Neural cell (in vitro differentiated cells): ENCODE measurements around the gene KCNH2. TPM values are rescaled to one million over a fixed set of nuclear protein-coding genes. Genes with fewer than 3 reads are reported as not detected.
"Not testable (repeated sequence)": the region's sequence is repeated elsewhere in the genome, so short reads cannot be mapped to it uniquely, and the experiment has no call there.

Experiments
- H2AFZ ChIP-seq: fragments of 200-600, 300-800 bp; sonication (generic), shearing (Covaris generic); 2 replicates; pipeline ENCODE4 v1.6.0; 2014; ENCODE audit warnings: low read depth, mild to moderate bottlenecking, antibody characterized with exemption, low read length, moderate library complexity
- H3F3A ChIP-seq: fragments of 200-600 bp; shearing (Covaris generic); 2 replicates; pipeline ENCODE4 v1.6.1; 2016; ENCODE audit warnings: mild to moderate bottlenecking, moderate library complexity, mixed read lengths, antibody characterized with exemption, low read length; ENCODE audit not compliant: insufficient read depth, poor library complexity, severe bottlenecking
- H3K27ac ChIP-seq: fragments of 200-600, 300-800 bp; sonication (generic), shearing (Covaris generic); 2 replicates; pipeline ENCODE4 v1.5.1; 2014; ENCODE audit warnings: mild to moderate bottlenecking, low read length, moderate library complexity
- H3K27me3 ChIP-seq: fragments of 300-800, 200-600 bp; sonication (generic), shearing (Covaris generic); 2 replicates; pipeline ENCODE4 v1.6.0; 2014; ENCODE audit warnings: mild to moderate bottlenecking, low read depth, low read length, moderate library complexity; ENCODE audit not compliant: insufficient read depth
- H3K36me3 ChIP-seq: fragments of 300-800, 200-600 bp; sonication (generic), shearing (Covaris generic); 2 replicates; pipeline ENCODE4 v1.5.1; 2014; ENCODE audit warnings: mild to moderate bottlenecking, antibody characterized with exemption, low read length, moderate library complexity; ENCODE audit not compliant: insufficient read depth
- H3K4me2 ChIP-seq: fragments of 300-800, 200-600 bp; sonication (generic), shearing (Covaris generic); 2 replicates; pipeline ENCODE4 v1.6.0; 2014; ENCODE audit warnings: mild to moderate bottlenecking, low read length
- H3K4me3 ChIP-seq: fragments of 300-800, 200-600 bp; sonication (generic), shearing (Covaris generic); 2 replicates; pipeline ENCODE4 v1.5.1; 2014; ENCODE audit warnings: mild to moderate bottlenecking, low read length, moderate library complexity
- H3K79me2 ChIP-seq: fragments of 200-600 bp; shearing (Covaris generic); replicated peaks from 2 replicates; pipeline ENCODE4 v1.6.0; 2014; ENCODE audit warnings: mild to moderate bottlenecking, low read length, moderate library complexity; ENCODE audit not compliant: insufficient read depth
- H3K9ac ChIP-seq: fragments of 300-800, 200-600 bp; sonication (generic), shearing (Covaris generic); 2 replicates; pipeline ENCODE4 v1.6.1; 2016; ENCODE audit warnings: mild to moderate bottlenecking, low read length, mixed read lengths
- H3K9me2 ChIP-seq: fragments of 200-600 bp; shearing (Covaris generic); 2 replicates; pipeline ENCODE4 v1.6.1; 2016; ENCODE audit warnings: mild to moderate bottlenecking, low read length, mixed read lengths; ENCODE audit not compliant: insufficient read depth
- H3K9me3 ChIP-seq: fragments of 200-600, 300-800 bp; sonication (generic), shearing (Covaris generic); 2 replicates; pipeline ENCODE4 v1.6.1; 2016; ENCODE audit warnings: mild to moderate bottlenecking, mixed run types, low read length, moderate library complexity, mixed read lengths
- H4K20me1 ChIP-seq: fragments of 200-600 bp; shearing (Covaris generic); 2 replicates; pipeline ENCODE4 v1.6.1; 2016; ENCODE audit warnings: mild to moderate bottlenecking, mixed run types; ENCODE audit not compliant: insufficient read depth
- CTCF ChIP-seq: fragments of 450-650 bp; IDR thresholded peaks from 2 replicates; pipeline ENCODE4 v1.5.1; 2014; ENCODE audit warnings: antibody characterized with exemption, mild to moderate bottlenecking, moderate library complexity; ENCODE audit not compliant: poor library complexity, severe bottlenecking
- EP300 ChIP-seq: fragments of 450-650 bp; conservative IDR thresholded peaks from 2 replicates; pipeline ENCODE4 v1.6.1; 2014; ENCODE audit warnings: antibody characterized with exemption, mild to moderate bottlenecking, moderate library complexity; ENCODE audit not compliant: poor library complexity, severe bottlenecking
- EZH2 ChIP-seq: fragments of 200-600, 300-800 bp; shearing (Covaris generic), sonication (generic); IDR thresholded peaks from 2 replicates; pipeline ENCODE4 v1.6.1; 2014; ENCODE audit warnings: antibody characterized with exemption, low read length, borderline replicate concordance, mild to moderate bottlenecking; ENCODE audit not compliant: insufficient read depth, poor library complexity, severe bottlenecking
- MXI1 ChIP-seq: fragments of 450-650 bp; conservative IDR thresholded peaks from 2 replicates; pipeline ENCODE4 v1.6.1; 2014; ENCODE audit warnings: antibody characterized with exemption, mild to moderate bottlenecking; ENCODE audit not compliant: poor library complexity, severe bottlenecking
- POLR2AphosphoS5 ChIP-seq: IDR thresholded peaks from 2 replicates; pipeline ENCODE4 v1.6.1; 2012
- RAD21 ChIP-seq: fragments of 450-650 bp; conservative IDR thresholded peaks from 2 replicates; pipeline ENCODE4 v1.6.1; 2014; ENCODE audit warnings: antibody characterized with exemption, mild to moderate bottlenecking, moderate library complexity
- SMC3 ChIP-seq: fragments of 450-650 bp; conservative IDR thresholded peaks from 2 replicates; pipeline ENCODE4 v1.6.1; 2014; ENCODE audit warnings: antibody characterized with exemption, mild to moderate bottlenecking, moderate library complexity; ENCODE audit not compliant: poor library complexity
- TAF1 ChIP-seq: IDR thresholded peaks from 2 replicates; pipeline ENCODE4 v1.6.1; 2012; ENCODE audit warnings: low read depth
- polyA minus RNA-seq: library from RNA; depleted of rRNA, polyadenylated mRNA; stranded (reverse); fragments of >200 nt; gene quantifications from 2 replicates; pipeline ENCODE4 v1.2.3, GENCODE V29; 2014
- polyA plus RNA-seq: library from polyadenylated mRNA; depleted of rRNA; stranded (reverse); fragments of >200 nt; gene quantifications from 2 replicates; pipeline ENCODE4 v1.2.3, GENCODE V29; 2014
- TF ChIP-seq, protein P1 (sequence below): IDR thresholded peaks from 2 replicates; pipeline ENCODE4 v1.6.1; 2012; ENCODE audit warnings: borderline replicate concordance

The KCNH2 gene
- polyA plus RNA-seq (24.4 and 35.5 TPM in 2 replicates), polyA minus RNA-seq (45.4 and 48.0 TPM in 2 replicates)

DNA sequence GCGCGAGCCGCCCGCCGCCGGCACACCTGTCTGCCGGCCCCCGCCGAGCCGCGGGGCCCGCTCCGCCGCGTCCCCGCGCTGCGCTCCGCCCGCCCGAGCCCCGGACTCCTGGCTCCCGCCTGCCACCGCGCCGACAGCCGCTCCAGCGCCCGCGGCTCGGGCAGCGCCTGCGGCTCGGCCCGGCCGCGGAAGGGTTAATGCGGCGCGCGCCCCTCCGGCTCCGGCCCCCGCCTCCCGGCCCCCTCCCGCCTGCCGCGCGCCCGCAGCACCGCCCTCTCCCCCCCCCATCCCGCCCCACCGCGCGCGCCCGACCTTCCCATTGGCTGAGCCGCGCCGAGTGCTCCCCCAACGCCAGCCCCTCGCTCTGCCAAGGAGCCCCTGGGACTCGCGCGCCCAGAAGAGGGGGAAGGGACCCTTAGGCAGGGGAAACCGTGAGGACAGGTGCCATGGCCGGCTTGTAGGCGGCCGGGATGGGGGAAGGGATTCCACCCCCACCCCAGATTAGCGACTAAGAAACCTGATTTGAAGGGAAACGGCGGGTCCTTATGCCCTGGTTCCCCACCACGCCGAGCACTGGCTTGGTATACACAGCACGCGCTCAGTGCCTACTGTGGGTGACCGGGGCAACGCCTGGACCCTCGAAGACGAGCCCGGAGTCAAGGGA lies at the start of gene KCNH2:
Gene KCNH2 (minus strand): TSS at position 196 of the 664 bp plus-strand sequence. CDS start 408 bp downstream, outside the sequence.
- H3K27me3 ChIP-seq = no peaks in the 10 kb centered on the region
- no peak within 1 kb of the TSS for H2AFZ ChIP-seq
- H3K9me2 ChIP-seq = no peaks in the 10 kb centered on the region
- H3K9me3 ChIP-seq = no peaks in the 10 kb centered on the region
- H4K20me1 ChIP-seq = no peaks in the 10 kb centered on the region
- H3K36me3 ChIP-seq = no peaks in the 10 kb centered on the region
- peaks cover 7% of the 10 kb centered on the region for H3F3A ChIP-seq
- H3K9ac ChIP-seq = peak within 1 kb of the TSS; percentile 95
- peaks cover 32% of the 10 kb centered on the region for H3K79me2 ChIP-seq
- TF ChIP-seq SMC3 (peak; percentile 14), POLR2AphosphoS5 (peak; percentile 94), EZH2 (no peak), TAF1 (peak; percentile 68), RAD21 (no peak), CTCF (no peak), MXI1 (peak; percentile 70), EP300 (peak; percentile 32)
- TF ChIP-seq, protein P1, sequence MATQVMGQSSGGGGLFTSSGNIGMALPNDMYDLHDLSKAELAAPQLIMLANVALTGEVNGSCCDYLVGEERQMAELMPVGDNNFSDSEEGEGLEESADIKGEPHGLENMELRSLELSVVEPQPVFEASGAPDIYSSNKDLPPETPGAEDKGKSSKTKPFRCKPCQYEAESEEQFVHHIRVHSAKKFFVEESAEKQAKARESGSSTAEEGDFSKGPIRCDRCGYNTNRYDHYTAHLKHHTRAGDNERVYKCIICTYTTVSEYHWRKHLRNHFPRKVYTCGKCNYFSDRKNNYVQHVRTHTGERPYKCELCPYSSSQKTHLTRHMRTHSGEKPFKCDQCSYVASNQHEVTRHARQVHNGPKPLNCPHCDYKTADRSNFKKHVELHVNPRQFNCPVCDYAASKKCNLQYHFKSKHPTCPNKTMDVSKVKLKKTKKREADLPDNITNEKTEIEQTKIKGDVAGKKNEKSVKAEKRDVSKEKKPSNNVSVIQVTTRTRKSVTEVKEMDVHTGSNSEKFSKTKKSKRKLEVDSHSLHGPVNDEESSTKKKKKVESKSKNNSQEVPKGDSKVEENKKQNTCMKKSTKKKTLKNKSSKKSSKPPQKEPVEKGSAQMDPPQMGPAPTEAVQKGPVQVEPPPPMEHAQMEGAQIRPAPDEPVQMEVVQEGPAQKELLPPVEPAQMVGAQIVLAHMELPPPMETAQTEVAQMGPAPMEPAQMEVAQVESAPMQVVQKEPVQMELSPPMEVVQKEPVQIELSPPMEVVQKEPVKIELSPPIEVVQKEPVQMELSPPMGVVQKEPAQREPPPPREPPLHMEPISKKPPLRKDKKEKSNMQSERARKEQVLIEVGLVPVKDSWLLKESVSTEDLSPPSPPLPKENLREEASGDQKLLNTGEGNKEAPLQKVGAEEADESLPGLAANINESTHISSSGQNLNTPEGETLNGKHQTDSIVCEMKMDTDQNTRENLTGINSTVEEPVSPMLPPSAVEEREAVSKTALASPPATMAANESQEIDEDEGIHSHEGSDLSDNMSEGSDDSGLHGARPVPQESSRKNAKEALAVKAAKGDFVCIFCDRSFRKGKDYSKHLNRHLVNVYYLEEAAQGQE = peak; percentile 68
- H3K4me3 ChIP-seq = peak within 1 kb of the TSS; percentile 73
- H3K4me2 ChIP-seq = peak within 1 kb of the TSS; percentile 93
- peak within 1 kb of the TSS; percentile 99 for H3K27ac ChIP-seq

- Histone ChIP-seq H2AFZ (peak overlapping the region; percentile 56), H3K27ac (peak overlapping the region; percentile 45), H3K4me2 (peak overlapping the region; percentile 67), H3K4me3 (peak overlapping the region; percentile 78), H3K9ac (peak overlapping the region; percentile 69)
- not testable (repeated sequence) for H3K79me2 ChIP-seq, H3F3A ChIP-seq, H3K36me3 ChIP-seq, H3K9me3 ChIP-seq, H3K27me3 ChIP-seq, H4K20me1 ChIP-seq, H3K9me2 ChIP-seq
These were observed 49.6 kb upstream of the KCNH2 start for GRCh38 chr7:151027728-151028130.

DNA sequence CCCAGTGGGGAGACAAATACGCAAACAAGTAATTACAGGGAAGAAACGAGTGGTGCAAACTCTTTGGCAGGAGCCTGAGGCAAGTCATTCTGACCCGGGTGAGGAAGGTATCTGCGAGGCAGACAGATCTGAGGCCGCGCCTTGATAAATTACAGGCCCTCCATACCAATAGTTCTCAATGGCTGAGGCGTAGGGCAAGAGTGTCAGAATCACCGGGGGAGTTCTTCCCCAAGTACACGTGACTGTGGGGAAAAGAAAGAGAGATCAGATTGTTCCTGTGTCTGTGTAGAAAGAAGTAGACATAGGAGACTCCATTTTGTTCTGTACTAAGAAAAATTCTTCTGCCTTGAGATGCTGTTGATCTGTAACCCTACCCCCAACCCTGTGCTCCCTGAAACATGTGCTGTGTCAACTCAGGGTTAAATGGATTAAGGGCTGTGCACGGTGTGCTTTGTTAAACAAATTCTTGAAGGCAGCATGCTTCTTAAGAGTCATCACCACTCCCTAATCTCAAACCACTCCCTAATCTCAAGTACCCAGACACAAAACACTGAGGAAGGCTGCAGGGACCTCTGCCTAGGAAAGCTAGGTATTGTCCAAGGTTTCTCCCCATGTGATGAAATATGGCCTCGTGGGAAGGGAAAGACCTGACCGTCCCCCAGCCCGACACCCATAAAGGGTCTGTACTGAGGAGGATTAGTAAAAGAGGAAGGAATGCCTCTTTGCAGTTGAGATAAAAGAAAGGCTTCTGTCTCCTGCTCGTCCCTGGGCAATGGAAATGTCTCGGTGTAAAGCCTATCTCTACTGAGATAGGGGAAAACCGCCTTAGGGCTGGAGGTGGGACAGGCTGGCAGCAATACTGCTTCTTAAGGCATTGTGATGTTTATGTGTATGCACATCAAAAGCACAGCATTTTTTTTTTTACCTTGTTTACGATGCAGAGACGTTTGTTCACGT lies 48.9 kb upstream of the KCNH2 start:
- Histone ChIP-seq H3K27ac (peak overlapping the region; percentile 45), H2AFZ (peak overlapping the region; percentile 56), H3K4me3 (peak overlapping the region; percentile 78), H3K4me2 (peak overlapping the region; percentile 67), H3K9ac (peak overlapping the region; percentile 69)
- H3K27me3 ChIP-seq, H3K79me2 ChIP-seq, H3K36me3 ChIP-seq, H3K9me2 ChIP-seq, H3K9me3 ChIP-seq, H4K20me1 ChIP-seq, H3F3A ChIP-seq: not testable (repeated sequence)
